H9 (cell line): ENCODE measurements around the gene TP53BP2. TPM values are rescaled to one million over a fixed set of nuclear protein-coding genes. Genes with fewer than 3 reads are reported as not detected.
A peak's percentile ranks its signal among the peaks of the same experiment; 100 is the strongest.

Source experiments
- DNase-seq: peaks from one replicate; pipeline ENCODE4 v3.0.0-alpha.2; 2017
- H2AFZ ChIP-seq: one replicate; pipeline ENCODE4 v1.6.1; 2013; ENCODE audit warnings: mild to moderate bottlenecking, low read length, control low read depth, moderate library complexity
- H2AK5ac ChIP-seq: 2 replicates; pipeline ENCODE4 v1.6.1; 2013; ENCODE audit warnings: low read length, control low read depth, mixed read lengths; ENCODE audit not compliant: insufficient read length
- H2BK120ac ChIP-seq: one replicate; pipeline ENCODE4 v1.6.1; 2013; ENCODE audit warnings: low read depth, mild to moderate bottlenecking, low read length, control low read depth, inconsistent platforms; ENCODE audit not compliant: poor library complexity, severe bottlenecking
- H2BK12ac ChIP-seq: 2 replicates; pipeline ENCODE4 v1.6.1; 2013; ENCODE audit warnings: low read length, control low read depth, mixed read lengths, low read depth; ENCODE audit not compliant: insufficient read length
- H2BK15ac ChIP-seq: 2 replicates; pipeline ENCODE4 v1.6.1; 2013; ENCODE audit warnings: low read depth, low read length, control low read depth
- H2BK20ac ChIP-seq: one replicate; pipeline ENCODE4 v1.6.1; 2013; ENCODE audit warnings: low read depth, mild to moderate bottlenecking, low read length, control low read depth, inconsistent platforms; ENCODE audit not compliant: poor library complexity, severe bottlenecking
- H2BK5ac ChIP-seq: 2 replicates; pipeline ENCODE4 v1.6.1; 2013; ENCODE audit warnings: low read length, control low read depth, mixed read lengths; ENCODE audit not compliant: insufficient read length
- H3K14ac ChIP-seq: 2 replicates; pipeline ENCODE4 v1.6.1; 2013; ENCODE audit warnings: low read length, control low read depth; ENCODE audit not compliant: insufficient read depth
- H3K18ac ChIP-seq: 2 replicates; pipeline ENCODE4 v1.6.1; 2013; ENCODE audit warnings: low read depth, mild to moderate bottlenecking, mixed read lengths, low read length, control low read depth; ENCODE audit not compliant: insufficient read length
- H3K23ac ChIP-seq: 2 replicates; pipeline ENCODE4 v1.6.1; 2013; ENCODE audit warnings: low read length, control low read depth, mixed read lengths, low read depth; ENCODE audit not compliant: insufficient read length
- H3K23me2 ChIP-seq: 2 replicates; pipeline ENCODE4 v1.6.1; 2013; ENCODE audit warnings: low read depth, mild to moderate bottlenecking, mixed read lengths, low read length, control low read depth; ENCODE audit not compliant: insufficient read length, poor library complexity, severe bottlenecking
- H3K27ac ChIP-seq: 2 replicates; pipeline ENCODE4 v1.5.1; 2013; ENCODE audit warnings: low read length, control low read depth, mixed read lengths, low read depth; ENCODE audit not compliant: insufficient read length
- H3K27me3 ChIP-seq: 2 replicates; pipeline ENCODE4 v1.6.1; 2013; ENCODE audit warnings: low read length, control low read depth, inconsistent platforms; ENCODE audit not compliant: insufficient read depth
- H3K4ac ChIP-seq: 2 replicates; pipeline ENCODE4 v1.6.1; 2013; ENCODE audit warnings: low read depth, mild to moderate bottlenecking, control low read depth, inconsistent platforms, low read length, moderate library complexity
- H3K4me1 ChIP-seq: 2 replicates; pipeline ENCODE4 v1.6.1; 2013; ENCODE audit warnings: low read length, control low read depth, inconsistent platforms; ENCODE audit not compliant: insufficient read depth
- H3K4me2 ChIP-seq: 2 replicates; pipeline ENCODE4 v1.6.1; 2013; ENCODE audit warnings: low read length, control low read depth, mixed read lengths; ENCODE audit not compliant: insufficient read length, insufficient read depth
- H3K56ac ChIP-seq: 2 replicates; pipeline ENCODE4 v1.6.1; 2013; ENCODE audit warnings: low read depth, mild to moderate bottlenecking, mixed read lengths, low read length, control low read depth; ENCODE audit not compliant: insufficient read length
- H3K79me1 ChIP-seq: 2 replicates; pipeline ENCODE4 v1.6.1; 2013; ENCODE audit warnings: low read depth, mild to moderate bottlenecking, moderate library complexity, low read length, control low read depth, inconsistent platforms; ENCODE audit not compliant: insufficient read depth, poor library complexity, severe bottlenecking
- H3K79me2 ChIP-seq: 2 replicates; pipeline ENCODE4 v1.6.1; 2013; ENCODE audit warnings: low read length, control low read depth, inconsistent platforms; ENCODE audit not compliant: insufficient read depth
- H3K9ac ChIP-seq: 2 replicates; pipeline ENCODE4 v1.6.1; 2013; ENCODE audit warnings: low read length, control low read depth, mixed read lengths; ENCODE audit not compliant: insufficient read length; ENCODE audit errors: extremely low read depth
- H3K9me3 ChIP-seq: one replicate; pipeline ENCODE4 v1.6.1; 2013; ENCODE audit warnings: low read depth, low read length, inconsistent platforms; ENCODE audit not compliant: control insufficient read depth
- H3T11ph ChIP-seq: one replicate; pipeline ENCODE4 v1.6.1; 2013; ENCODE audit warnings: mild to moderate bottlenecking, low read length, control low read depth, inconsistent platforms
- H4K20me1 ChIP-seq: one replicate; pipeline ENCODE4 v1.6.1; 2013; ENCODE audit not compliant: control insufficient read depth, insufficient read length, insufficient read depth
- H4K5ac ChIP-seq: 2 replicates; pipeline ENCODE4 v1.6.1; 2013; ENCODE audit warnings: low read depth, mild to moderate bottlenecking, mixed read lengths, low read length, control low read depth; ENCODE audit not compliant: insufficient read length
- H4K8ac ChIP-seq: replicated peaks from 2 replicates; pipeline ENCODE4 v1.6.1; 2013; ENCODE audit warnings: low read length, control low read depth, mixed read lengths, low read depth; ENCODE audit not compliant: insufficient read length
- H4K91ac ChIP-seq: 2 replicates; pipeline ENCODE4 v1.6.1; 2013; ENCODE audit warnings: low read depth, mild to moderate bottlenecking, moderate library complexity, mixed read lengths, low read length, control low read depth; ENCODE audit not compliant: insufficient read length
- H3K27ac Mint-ChIP-seq, 3 experiments: 2 replicates in 2 of 3; 3 replicates in 1 of 3; pipeline ENCODE4 v1.8.0; 2020 to 2021; ENCODE audit warnings: mixed read lengths in 3 of 3, mild to moderate bottlenecking in 1 of 3, moderate library complexity in 1 of 3
- H3K27me3 Mint-ChIP-seq: 2 replicates; pipeline ENCODE4 v1.8.0; 2021; ENCODE audit warnings: low read depth, mild to moderate bottlenecking, moderate library complexity, mixed read lengths
- H3K36me3 Mint-ChIP-seq, 3 experiments: 2 replicates in 2 of 3; 3 replicates in 1 of 3; pipeline ENCODE4 v1.8.0; 2020 to 2021; ENCODE audit warnings: low read depth in 3 of 3, mixed read lengths in 3 of 3; ENCODE audit not compliant: insufficient read depth in 1 of 3
- H3K4me1 Mint-ChIP-seq, 2 experiments: 2 replicates each; pipeline ENCODE4 v1.8.0; 2020; ENCODE audit warnings: mixed read lengths in 2 of 2
- H3K4me3 Mint-ChIP-seq, 2 experiments: 2 replicates in 1 of 2; 3 replicates in 1 of 2; pipeline ENCODE4 v1.8.0; 2020 to 2021; ENCODE audit warnings: mild to moderate bottlenecking in 2 of 2, mixed read lengths in 2 of 2, moderate library complexity in 1 of 2
- H3K9me3 Mint-ChIP-seq, 2 experiments: 2 replicates in 1 of 2; 3 replicates in 1 of 2; pipeline ENCODE4 v1.8.0; 2020; ENCODE audit warnings: mild to moderate bottlenecking in 2 of 2, mixed read lengths in 2 of 2, moderate library complexity in 1 of 2
- CTCF ChIP-seq: fragments of 200-600 bp; sonication (generic); conservative IDR thresholded peaks from 3 replicates; pipeline ENCODE4 v1.8.0; 2021; ENCODE audit warnings: antibody characterized with exemption, mild to moderate bottlenecking
- WGBS: extraction: QIAGEN DNeasy Blood & Tissue Kit; methylation state at CpG from one replicate; pipeline ENCODE4 v1.1.7; 2013; ENCODE audit warnings: missing lambda C conversion rate, low lambda C conversion rate, mixed read lengths; ENCODE audit not compliant: insufficient read length; ENCODE audit errors: extremely low coverage; 5-methylcytosine and 5-hydroxymethylcytosine counted together
- total RNA-seq: library from RNA; stranded (reverse); gene quantifications from 2 replicates; pipeline ENCODE4 v1.2.1, GENCODE V29; 2021

The TP53BP2 gene
- total RNA-seq, 1 experiment from 2014 or later: 49.7 TPM

- WGBS: no CpG with 5 or more reads among the region's 4 CpGs
- no peak for TF ChIP-seq CTCF
- no peak overlapping the region for H2AFZ ChIP-seq
- H3K4ac ChIP-seq: no peak overlapping the region
- no peak overlapping the region for H2BK12ac ChIP-seq
- no peak overlapping the region for H3K23ac ChIP-seq
- no peak overlapping the region for H3K27ac ChIP-seq
- H3K9me3 ChIP-seq: no peaks in the 10 kb centered on the region
- no peak overlapping the region for H2BK15ac ChIP-seq
- H3K14ac ChIP-seq: no peak overlapping the region
- H3K79me1 ChIP-seq: no peaks in the 10 kb centered on the region
- H3T11ph ChIP-seq: no peak overlapping the region
- H3K36me3 Mint-ChIP-seq: peaks cover 17 to 62% (median 61%) of the 10 kb centered on the region in 3 experiments
- H4K91ac ChIP-seq: no peak overlapping the region
- no peak overlapping the region for H3K4me3 Mint-ChIP-seq
- no peak overlapping the region for H4K8ac ChIP-seq
- no peak overlapping the region for H3K9ac ChIP-seq
- H2BK5ac ChIP-seq: no peak overlapping the region
- H3K23me2 ChIP-seq: no peaks in the 10 kb centered on the region
- H3K27me3 ChIP-seq: no peaks in the 10 kb centered on the region
- H3K9me3 Mint-ChIP-seq: no peaks in the 10 kb centered on the region
- no peak overlapping the region for H2BK20ac ChIP-seq
- H3K4me1 ChIP-seq: no peaks in the 10 kb centered on the region
- no peaks in the 10 kb centered on the region for H4K20me1 ChIP-seq
- no peak overlapping the region for H4K5ac ChIP-seq
- no peak overlapping the region for H2AK5ac ChIP-seq
- H3K27ac Mint-ChIP-seq: peak overlapping the region in 1 of 3 experiments; percentile 51; a peak in 2 of 7 replicates
- H3K56ac ChIP-seq: no peak overlapping the region
- H3K18ac ChIP-seq: no peak overlapping the region
- H3K4me1 Mint-ChIP-seq: no peaks in the 10 kb centered on the region
- no peak for DNase-seq
- no peaks in the 10 kb centered on the region for H3K79me2 ChIP-seq
- no peak overlapping the region for H3K4me2 ChIP-seq
- H3K27me3 Mint-ChIP-seq: no peaks in the 10 kb centered on the region
- H2BK120ac ChIP-seq: no peak overlapping the region
These were observed 52.0 kb downstream of the TP53BP2 start for GRCh38 chr1:223793716-223794115.
